GM21381 (cell line): Measurements from ENCODE around the gene ZW10.
"Not testable (repeated sequence)": the region's sequence is repeated elsewhere in the genome, so short reads cannot be mapped to it uniquely, and the experiment has no call there.

ENCODE experiments used
- ATAC-seq: cut with Tn5 transposase; IDR thresholded peaks from one replicate; pipeline ENCODE4 v1.9.1; 2021; ENCODE audit warnings: mild to moderate bottlenecking, moderate library complexity; ENCODE audit not compliant: unreplicated experiment

ZW10 gene

GRCh38 chr11:113760241-113760640 lies 13.3 kb downstream of the ZW10 start:
- no peak for ATAC-seq

GRCh38 chr11:113752932-113753331 lies 20.6 kb downstream of the ZW10 start:
- no peak for ATAC-seq

GRCh38 chr11:113736323-113736722 lies 37.2 kb downstream of the ZW10 start:
- no peak for ATAC-seq

- no peak for ATAC-seq
These were observed 41.4 kb downstream of the ZW10 start for GRCh38 chr11:113732092-113732491.

GRCh38 chr11:113730887-113731726 lies 42.4 kb downstream of the ZW10 start:
- no peak for ATAC-seq

GRCh38 chr11:113729456-113729855 lies 44.0 kb downstream of the ZW10 start:
- ATAC-seq: no peak

- no peak for ATAC-seq
These were observed 44.7 kb downstream of the ZW10 start for GRCh38 chr11:113728814-113729213.

GRCh38 chr11:113725913-113726312 lies 47.6 kb downstream of the ZW10 start:
- no peak for ATAC-seq

- ATAC-seq: no peak
These were observed 48.1 kb downstream of the ZW10 start for GRCh38 chr11:113725407-113725806.

- no peak for ATAC-seq
These were observed 48.7 kb downstream of the ZW10 start for GRCh38 chr11:113724778-113725177.

GRCh38 chr11:113723787-113724186 lies 49.7 kb downstream of the ZW10 start:
- no peak for ATAC-seq

GRCh38 chr11:113722934-113723333 lies 50.6 kb downstream of the ZW10 start:
- ATAC-seq: no peak

GRCh38 chr11:113722221-113722620 lies 51.3 kb downstream of the ZW10 start:
- ATAC-seq: no peak

GRCh38 chr11:113721462-113722066 lies 51.9 kb downstream of the ZW10 start:
- no peak for ATAC-seq

GRCh38 chr11:113720478-113720877 lies 53.0 kb downstream of the ZW10 start:
- ATAC-seq: not testable (repeated sequence)

GRCh38 chr11:113715882-113716625 lies 57.4 kb downstream of the ZW10 start:
- no peak for ATAC-seq

- ATAC-seq: no peak
These were observed 58.2 kb downstream of the ZW10 start for GRCh38 chr11:113715273-113715672.

GRCh38 chr11:113710989-113711388 lies 62.5 kb downstream of the ZW10 start:
- no peak for ATAC-seq

GRCh38 chr11:113705871-113706655 lies 67.4 kb downstream of the ZW10 start, which contains the start of gene TMPRSS5:
Gene TMPRSS5, minus strand, starts transcription at chr11:113706308. Its CDS starts 84 bp downstream, at chr11:113706224.
- no peak for ATAC-seq

GRCh38 chr11:113703551-113703950 lies 69.9 kb downstream of the ZW10 start:
- not testable (repeated sequence) for ATAC-seq

- ATAC-seq: no peak
These were observed 72.0 kb downstream of the ZW10 start for GRCh38 chr11:113701491-113701890.
